HG03066 (cell line): ENCODE results near the gene KPRP.

Experiments used
- ATAC-seq: cut with Tn5 transposase; IDR thresholded peaks from one replicate; pipeline ENCODE4 v1.9.1; 2021; ENCODE audit warnings: low read depth; ENCODE audit not compliant: unreplicated experiment

The KPRP gene, protein sequence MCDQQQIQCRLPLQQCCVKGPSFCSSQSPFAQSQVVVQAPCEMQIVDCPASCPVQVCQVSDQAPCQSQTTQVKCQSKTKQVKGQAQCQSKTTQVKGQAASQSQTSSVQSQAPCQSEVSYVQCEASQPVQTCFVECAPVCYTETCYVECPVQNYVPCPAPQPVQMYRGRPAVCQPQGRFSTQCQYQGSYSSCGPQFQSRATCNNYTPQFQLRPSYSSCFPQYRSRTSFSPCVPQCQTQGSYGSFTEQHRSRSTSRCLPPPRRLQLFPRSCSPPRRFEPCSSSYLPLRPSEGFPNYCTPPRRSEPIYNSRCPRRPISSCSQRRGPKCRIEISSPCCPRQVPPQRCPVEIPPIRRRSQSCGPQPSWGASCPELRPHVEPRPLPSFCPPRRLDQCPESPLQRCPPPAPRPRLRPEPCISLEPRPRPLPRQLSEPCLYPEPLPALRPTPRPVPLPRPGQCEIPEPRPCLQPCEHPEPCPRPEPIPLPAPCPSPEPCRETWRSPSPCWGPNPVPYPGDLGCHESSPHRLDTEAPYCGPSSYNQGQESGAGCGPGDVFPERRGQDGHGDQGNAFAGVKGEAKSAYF

GRCh38 chr1:152757747-152758146 lies at the start of gene KPRP:
Gene KPRP (plus strand): TSS chr1:152758025. CDS start chr1:152759589, 1,564 bp downstream.
- ATAC-seq, result no peak

- no peak for ATAC-seq
Observed at GRCh38 chr1:152718238-152718637, 39.6 kb upstream of the KPRP start.

- no peak for ATAC-seq
Observed at GRCh38 chr1:152725261-152725660, 32.6 kb upstream of the KPRP start.

GRCh38 chr1:152728986-152729385 lies 28.8 kb upstream of the KPRP start:
- no peak for ATAC-seq

DNA sequence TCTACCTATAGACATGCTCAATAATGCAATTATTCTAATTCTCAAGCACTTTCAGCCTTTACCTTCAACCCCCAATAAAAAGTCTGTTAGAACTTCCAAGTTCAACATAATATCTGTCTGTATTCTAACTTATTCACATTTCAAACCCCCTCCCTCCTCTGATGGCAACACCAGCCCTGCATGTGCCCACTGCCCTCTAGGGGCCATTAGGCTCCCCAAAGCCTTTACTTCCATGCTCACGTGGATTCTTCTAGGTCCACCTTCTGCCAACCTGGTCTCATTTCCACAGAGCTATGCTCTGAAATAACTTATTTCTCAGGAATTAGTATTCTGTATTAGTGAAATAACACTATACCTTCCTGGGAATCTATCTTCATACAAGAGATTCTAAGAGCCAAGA lies 22.2 kb upstream of the KPRP start:
- no peak for ATAC-seq

GRCh38 chr1:152737997-152738396 lies 19.8 kb upstream of the KPRP start:
- ATAC-seq, result no peak

- no peak for ATAC-seq
Observed at GRCh38 chr1:152739841-152740240, 18.0 kb upstream of the KPRP start.

- no peak for ATAC-seq
Observed at GRCh38 chr1:152741656-152742055, 16.2 kb upstream of the KPRP start.

GRCh38 chr1:152743371-152744145 lies 14.3 kb upstream of the KPRP start:
- no peak for ATAC-seq

DNA sequence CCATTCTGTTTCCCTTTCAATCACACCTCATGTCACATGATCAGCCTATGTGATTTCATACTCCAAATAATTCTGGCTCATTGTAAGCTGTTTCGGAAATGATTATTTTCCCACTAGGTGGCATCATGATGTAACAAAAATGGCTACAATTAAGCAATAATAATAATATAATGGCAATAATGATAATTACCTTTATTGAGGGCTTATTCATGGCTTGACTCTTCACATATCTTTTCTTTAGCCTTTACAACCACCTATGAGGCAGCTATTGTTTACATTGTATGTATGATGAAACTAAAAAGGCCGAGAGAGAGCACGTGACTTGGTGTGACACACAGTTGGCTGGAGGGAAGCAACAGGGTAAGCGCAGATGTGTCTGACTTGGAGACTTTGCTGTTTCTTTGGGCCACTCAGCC lies 12.5 kb upstream of the KPRP start:
- ATAC-seq, result no peak

- no peak for ATAC-seq
Observed at GRCh38 chr1:152745765-152746444, 11.9 kb upstream of the KPRP start.

DNA sequence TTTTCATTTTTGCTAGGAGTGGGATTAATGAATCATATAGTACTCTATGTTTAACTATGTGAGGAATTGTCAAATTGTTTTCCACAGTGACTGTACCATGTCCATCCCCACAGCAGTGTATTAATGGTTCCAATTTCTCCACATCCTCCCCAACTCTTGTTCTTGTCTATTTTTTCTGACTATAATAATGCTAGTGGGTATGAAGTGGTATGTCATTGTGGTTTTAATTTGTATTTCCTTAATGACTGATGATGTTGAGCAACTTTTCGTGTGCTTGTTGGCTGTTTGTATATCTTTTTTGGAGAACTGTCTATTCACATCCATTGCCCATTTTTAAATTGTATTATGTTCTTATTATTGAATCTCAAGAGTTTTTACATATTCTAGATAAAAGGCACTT lies 10.0 kb upstream of the KPRP start:
- ATAC-seq, result no peak

DNA sequence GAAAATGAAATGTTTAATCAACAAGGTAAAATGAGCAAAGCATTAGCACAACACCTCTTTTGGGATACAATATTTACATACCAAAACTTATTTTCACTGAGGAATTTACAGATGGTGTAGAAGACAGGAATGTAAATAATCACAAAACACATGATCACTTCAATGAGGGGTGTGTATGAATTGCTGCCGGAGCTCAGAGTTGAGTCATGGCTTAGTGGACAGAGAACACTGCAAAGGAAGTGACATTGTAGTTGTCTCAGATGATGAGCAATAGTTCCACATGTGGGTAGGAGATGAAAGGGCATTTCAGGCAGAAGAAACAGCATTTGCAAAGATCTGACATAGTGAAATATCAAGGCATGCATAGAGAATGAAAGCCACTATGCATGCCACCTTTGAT lies 5.6 kb upstream of the KPRP start:
- no peak for ATAC-seq

GRCh38 chr1:152753586-152753985 lies 4.2 kb upstream of the KPRP start:
- ATAC-seq, result no peak

GRCh38 chr1:152756872-152757271 lies 953 bp upstream of the KPRP start:
- no peak for ATAC-seq

DNA sequence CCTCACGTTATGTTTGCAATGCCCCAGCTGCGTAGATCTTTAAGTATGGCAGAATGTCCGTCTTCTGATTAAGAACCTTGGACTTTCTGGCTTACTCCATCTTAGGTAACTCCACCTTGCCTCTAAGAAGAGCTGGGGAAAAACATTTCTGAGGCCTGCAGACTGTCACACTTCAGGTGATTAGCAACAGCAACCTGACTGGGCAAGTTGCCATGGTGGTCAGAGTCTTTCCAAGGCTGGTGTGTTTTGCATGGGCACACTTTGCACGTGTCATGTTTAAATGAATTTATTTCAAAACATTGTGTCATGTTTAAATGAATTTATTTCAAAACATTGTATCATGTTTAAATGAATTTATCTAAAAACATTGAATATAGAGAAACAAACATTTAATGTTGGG lies 811 bp downstream of the KPRP start:
- no peak for ATAC-seq

DNA sequence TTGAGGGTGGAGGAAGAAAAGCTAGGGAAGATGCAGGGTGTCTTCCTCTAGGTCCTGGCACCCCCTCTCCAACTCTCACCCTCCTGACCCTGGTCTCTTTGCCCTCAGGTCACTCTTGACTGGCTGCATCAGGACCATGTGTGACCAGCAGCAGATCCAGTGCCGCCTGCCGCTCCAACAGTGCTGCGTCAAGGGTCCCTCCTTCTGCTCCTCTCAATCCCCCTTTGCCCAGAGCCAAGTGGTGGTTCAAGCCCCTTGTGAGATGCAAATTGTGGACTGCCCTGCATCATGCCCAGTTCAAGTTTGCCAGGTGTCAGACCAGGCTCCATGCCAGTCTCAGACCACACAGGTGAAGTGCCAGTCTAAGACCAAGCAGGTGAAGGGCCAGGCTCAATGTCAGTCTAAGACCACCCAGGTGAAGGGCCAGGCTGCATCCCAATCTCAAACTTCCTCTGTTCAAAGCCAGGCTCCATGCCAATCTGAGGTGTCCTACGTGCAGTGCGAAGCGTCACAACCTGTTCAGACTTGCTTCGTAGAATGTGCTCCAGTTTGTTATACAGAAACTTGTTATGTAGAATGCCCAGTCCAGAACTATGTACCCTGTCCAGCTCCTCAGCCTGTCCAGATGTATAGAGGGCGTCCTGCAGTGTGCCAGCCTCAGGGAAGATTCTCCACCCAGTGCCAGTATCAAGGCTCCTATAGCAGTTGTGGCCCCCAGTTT lies 1.8 kb downstream of the KPRP start:
- no peak for ATAC-seq

DNA sequence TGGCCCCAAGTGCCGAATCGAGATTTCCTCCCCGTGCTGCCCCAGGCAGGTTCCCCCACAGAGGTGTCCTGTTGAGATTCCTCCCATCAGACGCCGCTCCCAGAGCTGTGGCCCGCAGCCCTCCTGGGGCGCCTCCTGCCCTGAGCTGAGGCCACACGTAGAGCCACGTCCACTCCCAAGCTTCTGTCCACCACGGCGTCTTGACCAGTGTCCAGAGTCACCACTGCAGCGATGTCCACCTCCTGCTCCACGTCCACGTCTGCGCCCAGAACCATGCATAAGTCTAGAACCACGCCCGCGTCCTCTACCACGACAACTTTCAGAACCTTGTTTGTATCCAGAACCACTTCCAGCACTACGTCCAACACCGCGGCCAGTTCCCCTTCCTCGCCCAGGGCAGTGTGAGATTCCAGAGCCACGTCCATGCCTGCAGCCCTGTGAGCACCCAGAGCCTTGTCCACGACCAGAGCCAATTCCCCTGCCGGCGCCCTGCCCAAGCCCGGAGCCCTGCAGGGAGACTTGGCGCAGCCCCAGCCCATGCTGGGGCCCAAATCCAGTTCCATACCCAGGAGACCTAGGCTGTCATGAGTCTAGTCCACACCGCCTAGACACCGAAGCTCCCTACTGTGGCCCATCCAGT lies 2.8 kb downstream of the KPRP start:
- no peak for ATAC-seq

DNA sequence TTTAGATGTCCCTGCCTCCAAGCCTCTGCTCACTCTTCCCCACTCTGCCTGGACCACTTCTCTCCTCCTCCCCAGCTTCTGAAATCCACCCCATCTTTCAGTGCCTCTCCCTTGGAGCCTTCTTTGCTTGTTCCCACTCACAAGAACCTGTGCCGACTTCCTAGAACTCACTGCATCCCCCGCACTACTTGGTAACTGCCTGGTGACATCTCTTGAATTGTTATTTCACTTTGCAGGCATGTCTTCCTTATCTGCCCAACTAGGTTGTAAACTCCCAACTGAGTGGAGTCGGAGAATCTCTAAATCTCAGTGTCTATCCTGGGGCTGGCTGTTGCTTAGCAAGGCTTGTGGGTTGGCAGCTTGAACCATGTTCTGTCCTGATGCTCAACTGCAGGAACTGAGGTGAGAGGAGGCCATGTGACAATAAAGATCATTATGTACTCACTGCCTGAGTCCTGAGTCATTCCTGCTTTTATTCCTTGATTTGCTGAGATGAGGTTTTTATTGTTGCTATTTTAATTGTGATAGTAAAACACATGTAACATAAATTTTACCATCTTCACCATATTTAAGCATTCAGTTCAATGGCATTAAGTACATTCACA lies 3.9 kb downstream of the KPRP start:
- ATAC-seq, result no peak
